Epidermal melanocyte (primary cell): ENCODE data around the gene NLGN1.

Source experiments
- DNase-seq: peaks from one replicate; pipeline ENCODE4 v3.0.0; 2011; ENCODE audit warnings: low spot score; ENCODE audit not compliant: insufficient read length

Gene NLGN1

GRCh38 chr3:173901649-173902048 is 504.1 kb downstream of the NLGN1 start:
- no peak for DNase-seq

GRCh38 chr3:173902401-173902800 is 504.9 kb downstream of the NLGN1 start:
- DNase-seq: no peak

GRCh38 chr3:173902871-173903270 is 505.3 kb downstream of the NLGN1 start:
- no peak for DNase-seq

- DNase-seq: no peak
Measured at GRCh38 chr3:173905381-173905780, 507.8 kb downstream of the NLGN1 start.

GRCh38 chr3:173911446-173911845 is 513.9 kb downstream of the NLGN1 start:
- peak; percentile 20 for DNase-seq

GRCh38 chr3:173912126-173912525 is 514.6 kb downstream of the NLGN1 start:
- no peak for DNase-seq

GRCh38 chr3:173913397-173913796 is 515.9 kb downstream of the NLGN1 start:
- DNase-seq: no peak

GRCh38 chr3:173913974-173914421 is 516.5 kb downstream of the NLGN1 start:
- no peak for DNase-seq

- DNase-seq: no peak
Measured at GRCh38 chr3:173916799-173917198, 519.3 kb downstream of the NLGN1 start.

GRCh38 chr3:173920386-173920785 is 522.8 kb downstream of the NLGN1 start:
- DNase-seq: no peak

GRCh38 chr3:173921732-173922131 is 524.2 kb downstream of the NLGN1 start:
- DNase-seq: peak; percentile 24

- no peak for DNase-seq
Measured at GRCh38 chr3:173923204-173923603, 525.7 kb downstream of the NLGN1 start.

- no peak for DNase-seq
Measured at GRCh38 chr3:173930251-173930650, 532.7 kb downstream of the NLGN1 start.

GRCh38 chr3:173932624-173933023 is 535.1 kb downstream of the NLGN1 start:
- no peak for DNase-seq

- no peak for DNase-seq
Measured at GRCh38 chr3:173933113-173933512, 535.6 kb downstream of the NLGN1 start.

GRCh38 chr3:173936316-173936715 is 538.8 kb downstream of the NLGN1 start:
- no peak for DNase-seq

GRCh38 chr3:173938159-173938558 is 540.6 kb downstream of the NLGN1 start:
- DNase-seq: no peak

- no peak for DNase-seq
Measured at GRCh38 chr3:173938616-173939015, 541.1 kb downstream of the NLGN1 start.

GRCh38 chr3:173939331-173939730 is 541.8 kb downstream of the NLGN1 start:
- no peak for DNase-seq

GRCh38 chr3:173943264-173943663 is 545.7 kb downstream of the NLGN1 start:
- DNase-seq: no peak

GRCh38 chr3:173945170-173945569 is 547.6 kb downstream of the NLGN1 start:
- no peak for DNase-seq

- DNase-seq: no peak
Measured at GRCh38 chr3:173945806-173946205, 548.3 kb downstream of the NLGN1 start.

GRCh38 chr3:173954647-173955046 is 557.1 kb downstream of the NLGN1 start:
- DNase-seq: no peak

- DNase-seq: no peak
Measured at GRCh38 chr3:173957646-173958045, 560.1 kb downstream of the NLGN1 start.
